Large intestine (tissue), 3 donors: Measurements from ENCODE around the gene LHX3. TPM values are rescaled to one million over a fixed set of nuclear protein-coding genes. Genes with fewer than 3 reads are reported as not detected.
A peak's percentile ranks its signal among the peaks of the same experiment; 100 is the strongest.

ENCODE experiments used
- DNase-seq, 2 donors: peaks; one replicate each; pipeline versions ENCODE4 v3.0.0 to v3.0.0-alpha.2; 2013
- H3K27ac ChIP-seq: one replicate; pipeline ENCODE4 v1.5.1; 2013; ENCODE audit warnings: low read length
- H3K27me3 ChIP-seq: 2 replicates; pipeline ENCODE4 v1.6.1; 2013; ENCODE audit warnings: low read length; ENCODE audit not compliant: control insufficient read depth, insufficient read depth
- H3K36me3 ChIP-seq: 2 replicates; pipeline ENCODE4 v1.6.1; 2013; ENCODE audit warnings: low read length; ENCODE audit not compliant: control insufficient read depth, insufficient read depth
- H3K4me1 ChIP-seq: one replicate; pipeline ENCODE4 v1.6.1; 2013; ENCODE audit warnings: low read length; ENCODE audit not compliant: control insufficient read depth, insufficient read depth
- H3K4me3 ChIP-seq: one replicate; pipeline ENCODE4 v1.5.1; 2013; ENCODE audit warnings: low read length
- H3K9me3 ChIP-seq: one replicate; pipeline ENCODE4 v1.6.1; 2013; ENCODE audit warnings: mild to moderate bottlenecking, low read depth, low read length, moderate library complexity; ENCODE audit not compliant: control insufficient read depth
- WGBS: methylation state at CpG from one replicate; pipeline ENCODE4 v1.1.5; 2013; ENCODE audit warnings: low lambda C conversion rate; ENCODE audit not compliant: insufficient coverage; 5-methylcytosine and 5-hydroxymethylcytosine counted together
- polyA plus RNA-seq: library from polyadenylated mRNA; unstranded; fragments of 120-200 nt; gene quantifications from one replicate; pipeline ENCODE4 v1.2.1, GENCODE V29; 2013

LHX3 gene
- polyA plus RNA-seq, 1 donor = not detected

DNA sequence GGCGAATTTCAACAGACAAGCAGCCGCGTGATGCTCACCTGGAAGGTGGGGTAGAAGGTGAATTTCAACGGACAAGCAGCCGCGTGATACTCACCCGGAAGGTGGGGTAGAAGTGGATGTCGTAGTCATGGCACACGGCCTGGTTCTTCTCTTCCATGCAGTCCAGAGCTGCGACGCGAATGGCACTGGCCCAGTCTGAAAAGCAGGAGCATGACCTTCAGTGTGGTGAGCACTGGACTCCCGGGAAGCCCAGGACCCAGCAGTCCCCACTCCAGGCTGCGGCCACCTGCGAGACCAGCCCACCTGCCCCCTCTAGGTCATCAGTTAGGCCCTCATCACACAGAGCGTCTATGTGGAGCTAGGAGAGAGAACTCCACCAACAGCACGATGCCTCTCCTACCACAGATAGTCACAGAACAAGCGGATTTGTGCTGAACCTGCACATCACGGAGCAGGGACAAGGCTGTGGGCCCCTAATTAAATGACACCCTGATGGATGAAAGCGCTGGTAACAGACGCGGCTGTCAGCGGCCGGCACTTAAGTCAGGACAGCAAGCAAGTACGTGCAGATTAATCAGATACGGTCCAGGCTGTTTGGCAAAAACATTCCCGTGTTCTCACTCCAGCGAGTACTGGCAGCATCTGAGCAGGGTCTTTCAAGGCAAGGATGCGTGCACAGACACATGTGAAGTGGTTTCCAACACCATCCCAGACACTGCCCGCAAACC is 21.9 kb upstream of the LHX3 start:
- Histone ChIP-seq H3K36me3 (peaks cover 27% of the 10 kb centered on the region), H3K27me3 (no peaks in the 10 kb centered on the region), H3K27ac (no peak overlapping the region), H3K4me3 (no peak overlapping the region), H3K9me3 (no peaks in the 10 kb centered on the region), H3K4me1 (no peaks in the 10 kb centered on the region)
- WGBS = 100% methylated on average over 1 of the region's 30 CpGs
- no peak for DNase-seq

DNA sequence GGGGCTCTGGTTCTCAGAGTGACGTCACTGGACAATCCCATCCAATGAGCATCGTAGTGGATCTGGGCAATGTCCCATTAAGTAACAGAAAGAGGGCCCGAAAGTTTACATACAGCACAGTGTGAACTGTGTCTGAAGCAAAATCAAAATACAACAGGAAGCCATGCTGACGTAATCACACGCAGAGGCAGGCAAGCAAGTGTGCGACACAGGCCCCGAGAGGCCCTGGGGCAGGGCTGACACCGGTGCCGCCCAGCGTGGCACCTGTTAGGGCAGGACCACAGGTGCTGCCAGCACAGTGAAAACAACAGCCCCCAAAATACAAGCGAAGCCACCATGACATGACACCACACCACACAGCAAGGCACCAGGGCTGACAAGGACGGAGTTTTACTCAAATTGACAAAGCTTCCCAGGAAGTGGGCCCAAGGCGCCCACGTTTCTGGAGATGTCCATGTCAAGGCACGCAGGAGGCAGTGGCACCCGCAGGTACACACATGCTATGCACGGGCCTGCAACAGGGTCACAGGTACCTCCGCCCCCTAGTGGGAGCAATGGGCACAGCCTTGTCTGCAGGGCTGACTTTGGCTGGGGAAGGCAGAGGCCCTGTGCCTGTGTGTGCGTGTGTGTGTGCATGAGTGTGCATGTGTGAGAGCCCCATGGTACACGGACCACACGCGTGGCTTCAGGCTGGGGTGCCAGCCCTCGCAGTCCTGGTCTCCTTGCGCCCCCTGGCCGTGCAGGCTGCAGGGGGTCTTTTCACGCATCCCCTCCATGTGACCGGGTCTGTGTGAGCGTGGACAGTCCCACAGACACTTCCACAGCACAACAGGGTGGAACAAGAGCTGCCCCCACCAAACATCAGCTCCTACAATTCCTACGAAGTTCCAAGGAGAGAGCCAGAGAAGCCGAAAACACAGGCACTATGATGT is 21.1 kb upstream of the LHX3 start:
- peak; percentile 29 to 48 for DNase-seq
- Histone ChIP-seq H3K4me1 (no peaks in the 10 kb centered on the region), H3K36me3 (peaks cover 31% of the 10 kb centered on the region), H3K9me3 (no peaks in the 10 kb centered on the region), H3K27me3 (no peaks in the 10 kb centered on the region), H3K4me3 (no peak overlapping the region), H3K27ac (no peak overlapping the region)
- WGBS = 100% methylated on average over 1 of the region's 30 CpGs

DNA sequence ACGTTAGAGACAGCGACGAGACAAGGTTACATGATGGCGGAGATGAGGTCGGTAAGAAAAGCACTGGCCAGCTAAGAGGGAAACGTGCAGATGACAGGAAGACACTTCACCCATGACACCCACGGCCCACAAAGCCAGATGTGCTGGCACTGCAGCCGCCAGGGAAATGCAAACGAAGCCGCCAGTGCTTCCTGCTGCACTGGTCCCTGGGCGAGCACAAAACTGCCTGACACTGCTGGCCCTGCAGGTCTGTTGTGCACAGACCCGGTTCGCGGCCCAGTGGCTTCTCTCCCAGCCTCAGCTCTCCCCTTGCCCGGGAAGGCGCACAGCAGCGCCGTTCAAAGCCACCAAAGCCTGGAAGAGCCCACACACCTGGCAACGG is 20.4 kb upstream of the LHX3 start:
- Histone ChIP-seq H3K27me3 (no peaks in the 10 kb centered on the region), H3K4me3 (no peak overlapping the region), H3K4me1 (no peaks in the 10 kb centered on the region), H3K9me3 (no peaks in the 10 kb centered on the region), H3K27ac (no peak overlapping the region), H3K36me3 (peaks cover 32% of the 10 kb centered on the region)
- no peak for DNase-seq
- WGBS = 98% methylated on average over 8 of the region's 19 CpGs

DNA sequence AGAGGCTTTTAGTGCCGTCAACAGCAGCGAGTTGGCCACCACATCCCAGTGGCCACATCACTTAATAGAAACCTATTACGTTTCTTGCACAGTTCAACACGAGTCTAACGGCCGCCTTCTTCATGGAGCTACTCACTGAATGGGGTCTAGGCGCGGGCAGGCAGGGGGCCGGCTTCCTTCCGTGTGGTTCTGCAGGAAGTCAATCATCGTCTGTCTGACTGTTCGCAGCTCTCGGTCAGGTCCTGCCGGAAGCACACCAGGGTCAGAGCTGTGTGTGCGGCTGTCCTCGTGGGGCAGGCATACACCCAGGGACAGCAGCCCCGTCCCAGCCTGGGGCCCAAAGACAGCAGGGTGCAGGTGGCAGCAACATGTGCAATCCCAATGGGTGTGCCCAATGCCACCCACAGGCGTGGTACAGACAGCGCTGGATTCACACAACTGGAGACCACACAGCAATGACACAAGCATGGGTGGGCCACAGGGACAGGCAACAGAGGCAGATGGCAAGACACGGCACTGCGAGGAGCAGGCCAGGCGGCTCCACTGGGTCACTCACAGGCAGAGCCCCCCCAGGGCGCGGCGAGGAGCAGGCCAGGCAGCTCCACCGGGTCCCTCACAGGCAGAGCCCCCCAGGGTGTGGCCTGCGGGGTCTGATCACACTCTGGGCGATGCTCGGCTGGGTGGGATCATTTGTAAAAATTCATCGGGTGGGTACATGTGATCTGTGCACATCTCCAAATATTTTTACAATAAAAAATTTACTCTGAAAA is 19.1 kb upstream of the LHX3 start:
- WGBS = 82% methylated on average over 3 of the region's 30 CpGs
- H3K4me3 ChIP-seq = no peak overlapping the region
- DNase-seq = no peak
- no peaks in the 10 kb centered on the region for H3K27me3 ChIP-seq
- H3K36me3 ChIP-seq = peaks cover 36% of the 10 kb centered on the region
- H3K9me3 ChIP-seq = no peaks in the 10 kb centered on the region
- no peaks in the 10 kb centered on the region for H3K4me1 ChIP-seq
- H3K27ac ChIP-seq = no peak overlapping the region

DNA sequence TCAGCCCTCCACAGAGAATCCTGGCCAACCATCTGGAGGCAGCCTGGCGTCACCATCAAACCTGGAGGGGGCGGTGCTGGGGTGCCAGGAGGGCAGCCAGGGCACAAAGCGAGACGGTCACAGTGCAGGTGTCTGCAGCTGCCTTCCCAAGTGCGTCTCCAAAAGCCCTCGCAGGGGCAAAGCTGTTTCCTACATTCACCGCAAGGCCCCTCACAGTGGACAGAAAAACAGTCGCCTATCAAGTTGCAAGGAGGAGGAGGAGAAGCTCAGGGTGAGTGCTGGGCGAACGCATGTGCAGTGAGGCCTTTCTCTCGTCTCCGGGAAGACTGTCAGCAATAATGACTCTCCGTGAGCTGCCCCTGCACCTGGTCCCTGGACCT is 18.0 kb upstream of the LHX3 start:
- Histone ChIP-seq H3K9me3 (no peaks in the 10 kb centered on the region), H3K4me1 (no peaks in the 10 kb centered on the region), H3K4me3 (no peak overlapping the region), H3K27ac (no peak overlapping the region), H3K36me3 (peaks cover 44% of the 10 kb centered on the region), H3K27me3 (no peaks in the 10 kb centered on the region)
- WGBS = no CpG with 5 or more reads among the region's 13 CpGs
- no peak for DNase-seq

DNA sequence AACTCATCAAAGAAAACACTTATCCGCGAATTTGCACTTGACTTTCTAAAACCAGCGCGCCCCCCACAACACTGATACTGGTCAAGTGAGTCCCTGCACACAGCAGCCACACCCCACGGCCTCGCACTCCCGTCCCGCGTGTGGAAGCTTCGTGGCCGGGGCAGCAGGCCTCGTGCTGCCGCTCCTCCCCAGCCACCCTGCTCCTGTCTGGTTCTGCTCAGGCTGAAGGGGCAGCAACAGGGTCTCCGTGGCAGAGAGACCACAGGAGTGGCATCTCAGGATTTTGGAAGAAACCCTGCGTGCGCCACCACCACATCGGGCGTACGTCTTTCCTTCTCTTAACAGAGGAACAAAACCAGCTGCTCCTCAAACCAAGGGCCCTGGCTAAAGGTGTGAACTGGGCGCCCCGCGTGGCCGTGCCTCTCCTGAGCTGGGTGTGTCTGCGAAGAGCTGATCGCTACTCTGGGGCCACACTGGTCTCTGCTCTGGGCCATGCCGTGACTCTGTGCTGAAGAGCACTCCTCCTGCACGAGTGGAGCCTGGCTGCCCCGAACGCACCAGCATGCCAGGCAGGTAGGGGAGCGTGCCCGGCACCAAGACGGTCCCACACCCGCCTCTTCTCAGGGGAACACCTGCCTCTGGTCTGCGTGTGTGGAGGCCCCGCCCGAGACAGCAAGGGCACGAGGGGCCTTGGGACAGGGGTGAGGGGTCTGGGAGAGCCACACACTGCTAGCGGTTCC is 17.4 kb upstream of the LHX3 start:
- WGBS = no CpG with 5 or more reads among the region's 38 CpGs

DNA sequence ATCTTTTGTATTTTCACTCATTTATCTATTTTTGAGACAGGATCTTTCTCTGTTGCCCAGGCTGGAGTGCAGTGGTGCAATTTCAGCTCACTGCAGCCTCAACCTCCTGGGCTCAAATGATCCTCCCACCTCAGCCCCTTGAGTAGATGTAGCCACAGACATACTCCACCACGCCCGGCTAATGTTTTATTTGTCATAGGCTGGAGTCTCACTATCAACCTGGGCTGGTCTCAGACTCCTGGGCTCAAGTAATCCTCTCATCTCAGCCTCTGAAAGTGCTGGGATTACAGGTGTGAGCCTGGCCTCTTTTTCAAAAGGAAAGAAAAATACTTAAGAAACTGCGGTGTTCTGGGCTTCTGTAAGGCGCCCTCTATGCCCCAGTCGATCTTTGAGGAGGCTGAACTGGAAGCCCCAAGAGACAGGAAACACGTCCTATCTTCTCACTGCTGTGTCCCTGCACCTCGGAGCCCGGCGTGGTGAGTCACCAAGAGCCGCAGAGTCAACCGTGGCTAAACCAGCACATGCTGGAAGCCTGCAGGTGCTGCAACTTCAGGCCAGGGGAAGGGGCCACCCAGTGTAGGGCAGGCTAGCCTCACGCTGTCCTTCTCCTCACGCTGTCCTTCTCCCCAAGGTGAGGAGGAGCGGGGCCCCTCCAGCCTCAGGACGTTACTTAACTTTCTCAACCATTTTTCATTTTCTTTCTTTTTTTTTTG is 15.2 kb upstream of the LHX3 start:
- Histone ChIP-seq H3K27ac (no peak overlapping the region), H3K4me1 (no peaks in the 10 kb centered on the region), H3K9me3 (no peaks in the 10 kb centered on the region), H3K27me3 (no peaks in the 10 kb centered on the region), H3K4me3 (no peak overlapping the region), H3K36me3 (peaks cover 56% of the 10 kb centered on the region)
- no peak for DNase-seq
- WGBS = 100% methylated on average over 1 of the region's 15 CpGs

More for the DNA sequence above, 17.4 kb upstream of the LHX3 start:
- no peak for DNase-seq
- peaks cover 44% of the 10 kb centered on the region for H3K36me3 ChIP-seq
- no peaks in the 10 kb centered on the region for H3K4me1 ChIP-seq
- no peak overlapping the region for H3K4me3 ChIP-seq
- H3K27me3 ChIP-seq = no peaks in the 10 kb centered on the region
- no peaks in the 10 kb centered on the region for H3K9me3 ChIP-seq
- no peak overlapping the region for H3K27ac ChIP-seq

DNA sequence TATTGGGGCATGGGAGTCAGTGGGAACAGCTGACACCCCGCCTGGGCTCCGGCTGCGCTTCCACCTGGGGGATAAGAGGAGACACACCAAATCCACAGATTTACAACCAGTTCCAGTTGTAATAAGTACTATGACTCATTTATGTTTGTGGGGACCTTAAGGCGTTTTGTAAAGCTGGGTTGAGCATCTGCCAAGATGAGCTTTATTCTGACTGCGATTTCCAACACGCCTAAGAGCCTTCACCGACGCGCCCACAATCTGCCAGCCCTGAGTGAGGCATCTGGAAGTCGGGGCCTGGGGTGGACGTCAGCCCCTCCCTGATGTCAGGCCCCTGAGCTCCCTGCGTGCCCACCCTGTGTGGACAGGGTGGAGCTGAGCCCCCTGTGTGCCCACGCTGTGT is 14.3 kb upstream of the LHX3 start:
- DNase-seq = no peak
- H3K4me3 ChIP-seq = no peak overlapping the region
- WGBS = no CpG with 5 or more reads among the region's 13 CpGs
- H3K9me3 ChIP-seq = peaks cover 2% of the 10 kb centered on the region
- peaks cover 62% of the 10 kb centered on the region for H3K36me3 ChIP-seq
- H3K27ac ChIP-seq = no peak overlapping the region
- H3K27me3 ChIP-seq = no peaks in the 10 kb centered on the region
- no peaks in the 10 kb centered on the region for H3K4me1 ChIP-seq

DNA sequence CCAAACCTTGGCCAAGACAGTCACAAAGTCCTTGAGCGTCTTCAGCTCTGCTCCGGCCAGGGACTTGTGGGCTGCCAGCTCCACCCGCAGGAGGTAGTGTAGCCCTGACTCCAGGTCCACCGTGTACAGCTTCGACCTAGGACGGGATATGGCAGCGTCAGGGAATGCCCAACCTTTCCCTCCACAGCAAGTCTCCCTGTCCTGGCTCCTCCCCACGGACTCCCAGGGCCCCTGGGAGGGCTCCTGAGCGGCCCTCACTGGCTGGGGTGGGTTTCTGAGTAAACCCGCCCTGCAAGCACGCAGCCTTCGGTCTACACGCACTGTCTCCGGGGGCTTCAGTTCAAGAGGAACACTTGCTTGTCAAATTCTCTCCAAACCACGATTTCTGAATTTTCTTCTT is 13.7 kb upstream of the LHX3 start:
- WGBS = no CpG with 5 or more reads among the region's 15 CpGs
- Histone ChIP-seq H3K4me3 (no peak overlapping the region), H3K9me3 (peaks cover 5% of the 10 kb centered on the region), H3K4me1 (no peaks in the 10 kb centered on the region), H3K36me3 (peaks cover 62% of the 10 kb centered on the region), H3K27ac (no peak overlapping the region), H3K27me3 (no peaks in the 10 kb centered on the region)
- no peak for DNase-seq
